Effector CD8-positive, alpha-beta T cell (primary cell): Measurements from ENCODE around the gene CELSR2.
"Not testable (repeated sequence)": the region's sequence is repeated elsewhere in the genome, so short reads cannot be mapped to it uniquely, and the experiment has no call there.

Experiments used
- DNase-seq: peaks from one replicate; lab custom pipeline; 2025; lab: John Stamatoyannopoulos, UW

CELSR2 gene

GRCh38 chr1:109277434-109278204 is 28.3 kb downstream of the CELSR2 start:
- peak; percentile 42 for DNase-seq

GRCh38 chr1:109279615-109280278 is 30.4 kb downstream of the CELSR2 start:
- no peak for DNase-seq

GRCh38 chr1:109280862-109281261 is 31.5 kb downstream of the CELSR2 start:
- no peak for DNase-seq

- DNase-seq = no peak
Observed at GRCh38 chr1:109281680-109282496, 32.5 kb downstream of the CELSR2 start.

GRCh38 chr1:109282497-109282951 is 33.2 kb downstream of the CELSR2 start:
- DNase-seq = no peak

- DNase-seq = peak; percentile 87
Observed at GRCh38 chr1:109282952-109283747, 33.8 kb downstream of the CELSR2 start, which contains the start of gene PSRC1. Gene PSRC1 (minus strand): TSS chr1:109283145.

- DNase-seq = no peak
Observed at GRCh38 chr1:109283748-109284600, 34.6 kb downstream of the CELSR2 start.

- not testable (repeated sequence) for DNase-seq
Observed at GRCh38 chr1:109286762-109287161, 37.4 kb downstream of the CELSR2 start.

- no peak for DNase-seq
Observed at GRCh38 chr1:109290137-109290536, 40.8 kb downstream of the CELSR2 start.

- DNase-seq = no peak
Observed at GRCh38 chr1:109290998-109291397, 41.7 kb downstream of the CELSR2 start.

GRCh38 chr1:109292364-109292763 is 43.0 kb downstream of the CELSR2 start:
- no peak for DNase-seq

- DNase-seq = no peak
Observed at GRCh38 chr1:109293026-109293425, 43.7 kb downstream of the CELSR2 start.

GRCh38 chr1:109294481-109294880 is 45.1 kb downstream of the CELSR2 start:
- DNase-seq = no peak

GRCh38 chr1:109295712-109296415 is 46.5 kb downstream of the CELSR2 start:
- no peak for DNase-seq

GRCh38 chr1:109296782-109297181 is 47.4 kb downstream of the CELSR2 start:
- no peak for DNase-seq

GRCh38 chr1:109298666-109299557 is 49.6 kb downstream of the CELSR2 start:
- no peak for DNase-seq

- DNase-seq = no peak
Observed at GRCh38 chr1:109299558-109300343, 50.4 kb downstream of the CELSR2 start.

- no peak for DNase-seq
Observed at GRCh38 chr1:109300650-109301151, 51.4 kb downstream of the CELSR2 start.
